GM12891 (cell line): ENCODE data around the gene PKP2.

Source experiments
- PAX5 ChIP-seq: IDR thresholded peaks from 2 replicates; pipeline ENCODE4 v1.6.1; 2011; ENCODE audit warnings: low read length, moderate library complexity, mild to moderate bottlenecking; ENCODE audit not compliant: insufficient read depth, severe bottlenecking
- POLR2A ChIP-seq: IDR thresholded peaks from 2 replicates; pipeline ENCODE4 v1.6.1; 2011; ENCODE audit warnings: low read depth, low read length, control low read depth
- POLR2AphosphoS5 ChIP-seq: IDR thresholded peaks from 2 replicates; pipeline ENCODE4 v1.6.1; 2011; ENCODE audit warnings: low read depth, low read length, control low read depth
- TAF1 ChIP-seq: IDR thresholded peaks from 2 replicates; pipeline ENCODE4 v1.6.1; 2011; ENCODE audit warnings: low read depth, low read length, control low read depth

- TF ChIP-seq TAF1 (no peak), PAX5 (no peak), POLR2A (no peak), POLR2AphosphoS5 (no peak)
Measured at GRCh38 chr12:32788405-32788804, 108.2 kb downstream of the PKP2 start.
